HG02610 (cell line): ENCODE results near the gene CDH8.
"Not testable (repeated sequence)": the region's sequence is repeated elsewhere in the genome, so short reads cannot be mapped to it uniquely, and the experiment has no call there.

ENCODE experiments used
- ATAC-seq: cut with Tn5 transposase; IDR thresholded peaks from one replicate; pipeline ENCODE4 v1.9.1; 2021; ENCODE audit warnings: mild to moderate bottlenecking, moderate library complexity; ENCODE audit not compliant: unreplicated experiment

Gene CDH8

DNA sequence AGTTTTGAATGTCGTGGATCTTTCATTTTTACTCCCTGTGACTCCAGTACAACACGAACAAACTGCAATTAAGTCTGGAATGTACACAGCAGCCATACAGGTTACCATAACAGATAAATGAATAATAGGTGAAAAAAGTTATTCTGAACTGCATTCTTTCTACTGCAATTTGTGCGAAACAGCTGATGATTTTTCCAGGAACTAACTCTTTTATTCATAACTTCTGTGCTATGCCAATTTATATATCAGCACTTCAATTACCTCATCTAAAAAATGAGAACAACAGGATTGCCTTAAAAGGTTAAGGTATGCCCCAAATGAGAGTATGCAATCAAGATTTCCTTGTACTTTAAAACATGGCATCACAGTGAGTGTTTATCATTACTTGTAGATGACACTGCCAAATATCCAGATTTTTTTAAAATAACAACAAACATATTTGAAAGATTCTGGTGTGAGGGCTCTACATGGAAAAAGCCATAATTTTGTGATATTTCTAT lies 238.9 kb downstream of the CDH8 start:
- no peak for ATAC-seq

DNA sequence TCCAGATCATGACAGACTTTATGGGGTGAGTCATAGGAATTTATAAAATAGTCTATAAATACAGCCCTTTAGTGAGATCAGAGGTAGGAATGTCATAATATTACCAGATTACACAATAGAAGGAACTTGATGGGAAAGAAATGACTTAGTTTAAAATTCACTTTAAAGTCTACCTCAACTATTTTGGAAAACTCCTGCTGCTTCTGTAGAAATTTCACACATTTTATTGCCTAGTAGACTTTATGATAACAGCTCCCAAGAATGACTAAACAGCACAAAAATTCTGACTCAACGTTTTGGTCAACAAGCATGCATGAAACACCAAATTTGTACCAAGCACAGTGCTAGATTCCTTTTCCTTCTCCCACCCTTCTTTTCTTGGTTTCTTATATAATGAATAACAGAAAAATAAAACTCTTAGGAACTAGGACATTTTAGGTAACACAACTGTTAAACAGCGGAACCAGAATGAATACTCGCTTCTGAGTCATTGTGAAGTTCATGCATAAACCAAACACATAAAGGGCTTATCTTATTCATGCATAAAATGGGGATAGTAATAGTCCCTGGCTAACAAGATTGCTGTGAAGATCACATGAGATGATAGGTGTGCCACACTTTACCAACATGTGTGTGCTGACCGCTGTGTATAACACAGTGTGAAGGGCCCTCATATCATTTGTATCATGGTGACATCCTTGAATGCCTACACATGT lies 243.9 kb downstream of the CDH8 start:
- no peak for ATAC-seq

DNA sequence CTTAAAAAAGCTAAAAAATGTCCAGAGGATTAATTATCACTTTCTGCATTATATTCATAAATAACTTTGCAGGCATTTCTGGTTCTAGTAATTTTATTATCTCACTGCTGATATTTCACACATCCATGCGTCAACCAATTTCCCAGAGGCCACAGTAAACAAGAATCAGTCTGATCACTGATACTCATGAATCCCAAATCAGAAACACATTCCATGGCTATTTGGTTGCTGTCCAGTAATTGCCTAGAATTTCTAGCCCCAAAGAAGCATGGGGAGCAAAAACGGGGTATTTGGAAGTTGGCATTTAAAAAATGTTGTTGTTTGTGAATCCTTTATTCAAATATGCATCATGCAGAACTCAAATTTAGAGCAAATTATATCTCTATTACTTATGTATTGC lies 244.8 kb downstream of the CDH8 start:
- no peak for ATAC-seq

DNA sequence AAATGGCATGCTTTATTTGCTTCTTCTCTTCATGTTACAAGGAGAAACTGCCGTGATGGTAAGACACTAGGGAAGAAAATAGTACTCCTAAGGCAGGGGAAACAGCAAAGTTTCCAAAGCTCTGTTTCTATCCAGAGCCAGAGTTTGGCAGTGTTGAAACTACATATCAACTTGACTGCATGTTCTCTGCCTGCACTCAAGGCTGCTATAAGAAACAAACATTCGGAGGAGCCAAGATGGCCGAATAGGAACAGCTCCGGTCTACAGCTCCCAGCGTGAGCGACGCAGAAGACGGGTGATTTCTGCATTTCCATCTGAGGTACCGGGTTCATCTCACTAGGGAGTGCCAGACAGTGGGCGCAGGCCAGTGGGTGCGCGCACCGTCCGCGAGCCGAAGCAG lies 254.4 kb downstream of the CDH8 start:
- ATAC-seq = not testable (repeated sequence)

DNA sequence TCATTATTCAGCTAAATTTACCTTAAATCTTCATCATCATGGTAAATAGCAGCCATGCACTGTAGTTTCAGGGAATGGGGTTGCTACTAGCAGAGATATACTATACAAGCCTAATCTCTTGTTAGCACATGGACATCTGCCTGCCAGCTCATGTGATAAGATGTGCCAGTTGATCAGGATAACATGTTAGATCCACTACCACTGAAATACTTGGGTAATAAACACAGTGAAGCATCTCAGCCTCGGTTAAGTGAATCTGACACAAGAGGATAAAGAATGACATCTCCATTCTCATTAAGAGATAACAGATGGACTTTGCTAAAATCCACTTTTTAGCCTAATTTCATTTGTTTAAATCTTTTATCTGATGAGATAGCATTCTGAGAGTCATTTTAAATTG lies 256.1 kb downstream of the CDH8 start:
- no peak for ATAC-seq

DNA sequence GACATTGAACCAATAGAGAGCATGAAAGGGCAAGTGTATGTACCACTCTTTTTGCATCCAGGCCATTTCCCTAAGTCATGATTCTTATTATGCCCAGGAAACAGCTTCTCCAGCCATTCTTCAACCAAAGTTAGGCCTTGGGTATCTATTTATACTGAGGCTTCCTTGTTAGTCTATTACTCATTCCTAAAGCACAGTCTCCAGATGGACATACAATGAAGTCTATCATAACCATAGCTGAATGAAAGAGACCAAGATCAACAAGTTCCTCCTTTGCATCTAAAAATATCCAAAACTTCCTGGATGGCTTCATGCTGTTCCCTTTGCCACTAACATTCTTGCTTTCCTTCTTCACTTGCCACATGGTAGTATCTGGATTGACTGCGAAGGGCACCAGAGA lies 265.9 kb downstream of the CDH8 start:
- no peak for ATAC-seq

DNA sequence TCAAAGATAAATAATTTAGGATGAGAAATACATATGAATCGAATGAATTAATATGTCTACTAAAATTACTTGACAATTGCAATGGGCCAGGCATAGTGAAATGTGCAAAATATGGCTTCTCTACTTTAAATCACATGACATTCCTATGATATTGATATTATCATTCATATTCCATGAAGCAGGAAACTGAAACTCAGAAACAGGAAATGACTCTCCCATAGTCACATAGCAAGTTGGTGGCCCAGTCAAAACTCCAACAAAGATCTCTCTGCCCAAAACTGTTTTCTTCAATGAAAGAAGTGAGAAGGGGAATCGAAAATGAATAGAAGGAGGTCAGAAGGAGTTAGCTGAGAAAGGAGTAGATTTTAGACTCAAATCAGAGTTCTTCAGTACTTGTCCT lies 272.2 kb downstream of the CDH8 start:
- ATAC-seq = no peak

DNA sequence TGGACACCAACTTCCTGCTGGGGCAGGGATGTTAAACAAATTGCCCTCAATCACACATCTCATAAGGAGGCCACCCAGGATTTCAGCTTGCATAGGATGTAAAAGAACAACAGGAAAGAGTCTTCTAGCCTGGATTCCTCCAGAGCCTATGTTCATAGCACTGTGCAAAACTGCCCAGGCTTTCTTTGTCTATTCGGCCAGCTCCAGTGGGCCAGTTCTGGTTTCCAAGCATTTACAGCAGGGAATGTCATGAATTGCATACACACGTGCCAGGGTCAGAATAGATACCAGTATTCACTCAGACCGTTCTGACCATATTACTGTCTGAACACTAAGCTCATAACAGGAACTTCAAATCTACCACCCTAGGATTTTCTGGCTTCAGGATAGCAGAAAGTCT lies 273.2 kb downstream of the CDH8 start:
- ATAC-seq = no peak

DNA sequence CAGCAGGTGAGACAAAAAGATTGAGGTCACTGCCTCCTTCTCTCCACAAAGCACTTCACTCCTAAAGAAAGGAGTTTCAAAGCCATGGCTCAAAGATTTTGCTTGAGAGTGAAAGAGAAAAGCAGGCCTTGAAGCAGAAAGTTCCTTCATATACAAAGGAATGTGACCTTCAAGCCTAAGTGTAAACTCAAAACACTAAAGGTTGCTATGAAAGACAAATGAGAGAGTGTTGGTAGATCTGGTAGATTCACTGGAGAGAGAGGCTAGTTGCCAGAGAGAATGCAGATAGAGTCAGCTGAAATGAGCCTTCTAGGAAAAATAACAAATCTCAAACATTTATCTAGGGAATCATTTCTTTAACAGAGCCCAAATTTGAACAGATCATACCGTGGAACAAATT lies 305.2 kb downstream of the CDH8 start:
- no peak for ATAC-seq

DNA sequence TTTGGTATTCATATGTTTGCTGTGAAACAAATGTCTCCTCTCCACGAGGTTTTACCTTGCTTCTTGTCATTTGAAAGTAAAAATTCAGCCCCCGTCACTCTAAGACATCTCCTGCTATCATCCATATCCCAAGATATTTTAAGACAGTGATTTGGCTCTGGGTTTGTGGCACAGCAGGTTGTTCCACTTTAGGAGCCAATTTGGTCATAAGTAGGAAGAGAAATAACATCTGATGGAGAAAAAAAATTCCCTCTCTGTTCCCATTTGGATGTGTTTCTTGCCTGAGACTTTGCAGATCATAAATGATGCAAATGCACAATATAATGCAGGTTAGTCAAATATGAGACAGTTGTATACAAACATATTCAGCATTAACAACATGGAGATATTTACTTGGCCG lies 309.5 kb downstream of the CDH8 start:
- ATAC-seq = no peak

DNA sequence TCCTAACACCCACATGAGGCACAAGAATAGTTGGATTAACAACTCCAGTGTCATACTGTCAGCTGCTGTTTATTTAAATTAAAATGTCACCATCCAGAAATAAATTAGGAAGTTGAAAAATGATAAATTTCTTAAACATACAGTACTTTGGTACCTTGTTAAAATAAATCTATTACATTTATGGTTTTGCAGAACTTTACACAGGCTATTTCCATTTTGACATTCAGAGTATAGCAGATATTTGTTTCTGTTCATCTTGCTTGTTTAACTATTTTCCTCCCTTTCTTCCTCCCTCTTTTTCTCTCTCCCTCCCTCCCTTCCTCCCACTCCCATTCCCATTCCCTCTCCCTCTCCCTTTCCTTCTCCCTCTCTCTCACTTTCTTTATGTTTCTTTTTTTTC lies 310.1 kb downstream of the CDH8 start:
- ATAC-seq = no peak

DNA sequence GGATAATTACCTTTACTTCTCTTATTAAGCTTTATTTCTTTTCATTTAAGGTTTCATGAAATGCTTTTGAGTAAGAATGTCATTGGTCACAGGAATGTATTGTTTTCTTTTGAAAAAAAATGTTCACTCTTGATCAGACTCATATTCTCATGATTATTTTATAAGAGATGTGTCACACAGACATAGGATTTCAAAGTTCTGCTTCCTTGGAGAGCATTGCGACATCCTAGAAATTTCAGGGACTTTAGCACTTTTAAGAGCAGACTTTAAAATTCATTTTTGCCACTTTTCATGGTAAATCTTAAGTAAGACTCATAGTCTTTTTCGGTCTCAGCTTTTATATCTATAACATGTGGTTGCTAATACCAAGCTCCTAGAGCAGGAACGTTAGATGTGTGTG lies 314.7 kb downstream of the CDH8 start:
- no peak for ATAC-seq

DNA sequence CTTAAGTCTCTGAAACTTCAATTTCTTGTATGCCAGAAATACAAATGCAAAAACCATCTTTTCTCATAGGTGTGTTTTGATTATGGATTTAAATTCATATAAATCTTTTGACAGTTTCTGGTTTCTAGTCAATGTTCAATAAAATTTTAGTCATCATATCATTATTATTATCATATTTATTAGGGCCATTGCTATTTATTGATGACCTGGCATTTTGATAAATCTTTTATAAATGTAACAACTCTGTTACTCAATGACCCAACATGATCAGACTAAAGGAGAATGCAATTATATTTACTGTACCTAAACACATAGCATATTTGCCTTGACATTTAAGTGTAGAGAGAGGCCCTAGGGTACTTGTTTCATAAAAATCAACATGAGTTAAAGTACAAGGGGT lies 320.8 kb downstream of the CDH8 start:
- no peak for ATAC-seq

DNA sequence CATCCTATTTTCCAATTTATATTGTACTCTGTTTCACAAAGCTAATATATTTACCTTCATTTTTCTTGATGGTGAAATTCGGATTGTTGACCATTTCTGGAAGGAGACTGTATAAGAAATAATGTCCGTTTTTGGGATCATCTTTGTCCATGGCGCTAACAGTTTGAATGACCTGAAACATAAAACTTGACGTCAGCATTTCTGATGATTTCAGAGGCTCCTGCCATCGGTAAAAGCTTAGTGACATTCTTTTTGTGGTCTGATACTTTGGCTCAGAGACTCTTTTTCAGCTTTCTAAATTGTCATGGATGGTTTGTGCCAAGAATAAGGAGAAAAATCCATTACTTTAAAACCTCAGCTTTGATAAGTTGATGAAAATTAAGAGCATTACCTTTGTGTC lies 322.5 kb downstream of the CDH8 start:
- ATAC-seq = no peak

DNA sequence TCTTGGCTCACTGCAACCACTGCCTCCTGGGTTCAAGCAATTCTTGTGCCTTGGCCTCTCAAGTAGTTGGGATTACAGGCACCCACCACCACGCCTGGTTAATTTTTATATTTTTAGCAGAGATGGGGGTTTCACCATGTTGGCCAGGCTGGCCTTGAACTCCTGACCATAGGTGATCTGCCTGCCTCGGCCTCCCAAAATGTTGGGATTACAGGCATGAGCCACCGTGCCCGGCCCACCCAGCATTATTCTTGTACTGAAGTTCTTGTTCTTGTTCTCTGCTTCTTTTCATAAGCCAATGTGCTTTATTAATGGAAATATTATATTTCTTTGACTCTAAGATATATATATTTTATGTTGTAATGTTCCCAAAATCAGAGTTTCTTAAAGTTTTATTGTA lies 336.6 kb downstream of the CDH8 start:
- ATAC-seq = not testable (repeated sequence)

DNA sequence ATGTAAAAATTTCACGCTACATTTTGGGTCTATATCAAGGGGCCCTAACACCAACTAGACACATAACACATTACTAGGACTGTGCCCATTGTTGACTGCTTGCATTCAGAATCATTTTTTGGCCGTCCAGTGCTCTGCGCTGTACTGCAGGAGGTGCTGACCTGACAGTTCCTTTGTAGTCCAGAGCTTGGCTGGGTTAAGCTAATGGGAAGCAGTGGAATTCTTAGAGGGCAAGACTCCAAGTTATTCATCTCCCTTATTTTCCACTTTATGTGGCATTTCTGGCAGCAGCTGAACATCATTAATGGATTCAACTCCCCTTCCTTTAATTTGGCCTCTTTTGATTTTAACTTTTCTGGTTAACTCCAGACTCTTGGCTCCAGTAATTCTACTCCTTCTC lies 351.7 kb downstream of the CDH8 start:
- ATAC-seq = no peak

DNA sequence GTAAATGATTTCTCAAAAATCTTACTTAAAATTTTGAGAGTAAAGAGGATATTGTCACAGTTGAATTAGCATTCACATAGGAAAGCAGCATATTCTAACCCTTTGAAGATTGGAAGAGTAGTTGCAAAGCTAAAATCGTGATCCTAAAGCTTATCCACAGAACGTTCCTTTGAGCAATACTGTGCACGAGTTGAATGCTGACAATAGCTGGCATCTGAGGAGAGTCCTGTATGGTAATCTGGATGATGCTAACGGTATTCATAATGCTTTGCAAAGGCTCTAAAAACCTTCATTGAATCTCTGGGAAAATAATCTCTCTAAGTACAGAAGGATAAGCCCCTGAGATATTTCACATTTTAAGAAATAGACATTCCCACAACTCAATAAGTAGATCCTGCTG lies 354.6 kb downstream of the CDH8 start:
- no peak for ATAC-seq

DNA sequence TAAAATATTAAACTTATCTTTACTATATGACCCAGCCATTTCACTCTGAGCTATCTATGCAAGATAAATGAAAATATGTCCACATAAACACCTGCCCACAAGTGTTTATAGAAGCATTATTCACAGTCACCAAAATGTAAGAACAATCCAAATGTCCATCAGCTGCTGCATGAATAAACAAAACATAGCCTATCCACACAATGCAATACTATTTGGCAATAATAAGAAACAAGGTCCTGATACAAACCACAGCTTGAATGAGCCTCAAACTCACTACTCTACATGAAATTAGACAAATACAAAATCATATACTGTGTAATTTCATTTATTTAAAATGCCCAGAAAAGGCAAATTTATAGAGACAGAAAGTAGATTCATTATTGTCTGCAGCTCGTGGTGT lies 355.1 kb downstream of the CDH8 start:
- no peak for ATAC-seq

DNA sequence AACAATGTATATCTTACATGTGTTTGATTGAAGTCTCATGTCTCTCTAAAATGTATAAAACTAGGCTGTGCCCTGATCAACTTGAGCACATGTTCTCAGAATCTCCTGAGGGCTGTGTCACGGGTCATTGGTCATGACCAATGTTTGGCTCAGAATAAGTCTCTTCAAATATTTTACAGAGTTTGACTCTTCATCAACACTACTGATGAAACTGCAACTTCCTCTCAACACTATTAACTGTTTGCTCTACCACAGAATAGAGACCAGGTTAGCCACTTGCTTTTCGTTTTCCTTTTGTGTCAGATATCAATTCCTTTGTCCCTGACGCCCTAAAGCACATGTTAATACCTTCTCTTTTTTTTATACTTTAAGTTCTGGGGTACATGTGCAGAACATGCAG lies 358.1 kb downstream of the CDH8 start:
- ATAC-seq = no peak

DNA sequence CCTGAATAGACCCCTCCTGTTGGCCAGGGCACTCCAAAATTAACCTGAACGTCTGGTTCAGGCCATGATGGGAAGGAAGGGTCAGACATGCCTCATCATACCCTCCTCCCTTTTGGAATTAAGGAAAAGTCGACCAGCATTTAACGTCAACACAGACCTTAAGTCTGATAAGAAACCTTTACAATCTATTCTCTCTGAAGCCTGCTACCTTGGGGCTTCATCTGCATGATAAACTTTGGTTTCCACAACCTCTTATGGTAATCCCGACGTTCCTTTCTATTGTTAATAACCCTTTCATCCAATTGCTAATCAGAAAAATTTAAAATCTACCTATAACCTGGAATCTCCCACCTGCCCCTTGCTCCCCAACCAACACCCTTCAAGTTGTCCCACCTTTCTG lies 358.5 kb downstream of the CDH8 start:
- ATAC-seq = no peak

DNA sequence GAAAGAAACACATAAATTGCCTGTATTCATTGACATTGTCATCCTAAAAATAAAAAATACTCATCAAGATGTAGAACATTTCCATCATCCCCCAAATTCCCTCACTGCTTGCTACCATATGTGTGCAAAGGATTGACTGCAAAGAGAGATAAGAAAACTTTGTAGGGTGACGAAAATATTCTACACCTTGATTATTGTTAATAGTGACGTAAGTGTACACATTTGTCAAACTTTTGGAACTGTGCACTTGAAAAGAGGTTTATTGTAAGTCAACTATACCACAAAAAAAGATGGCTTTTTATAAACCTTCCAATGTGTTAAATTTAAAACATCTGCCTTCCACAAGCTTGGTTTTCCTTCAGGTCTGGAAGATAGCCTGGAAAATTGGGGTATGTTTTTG lies 359.5 kb downstream of the CDH8 start:
- no peak for ATAC-seq

DNA sequence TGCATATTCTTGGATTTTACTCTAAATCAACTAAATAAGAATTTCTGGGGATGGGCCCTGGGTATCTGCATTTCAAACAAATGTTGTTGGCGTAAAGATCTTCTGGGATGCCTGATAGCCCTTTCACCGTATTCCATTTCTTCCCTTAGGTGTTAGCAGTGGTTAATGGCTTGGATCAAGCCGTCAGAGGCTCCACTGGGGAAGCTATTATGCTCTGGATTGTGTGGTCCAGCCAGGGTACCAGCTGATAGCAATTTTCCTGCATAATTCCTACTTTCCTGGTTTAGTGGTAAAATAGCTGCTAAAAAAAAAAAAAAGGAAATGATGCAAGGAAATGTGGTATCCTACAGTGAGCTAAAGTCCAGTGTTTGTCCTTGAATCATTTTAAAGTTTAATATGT lies 365.1 kb downstream of the CDH8 start:
- no peak for ATAC-seq

DNA sequence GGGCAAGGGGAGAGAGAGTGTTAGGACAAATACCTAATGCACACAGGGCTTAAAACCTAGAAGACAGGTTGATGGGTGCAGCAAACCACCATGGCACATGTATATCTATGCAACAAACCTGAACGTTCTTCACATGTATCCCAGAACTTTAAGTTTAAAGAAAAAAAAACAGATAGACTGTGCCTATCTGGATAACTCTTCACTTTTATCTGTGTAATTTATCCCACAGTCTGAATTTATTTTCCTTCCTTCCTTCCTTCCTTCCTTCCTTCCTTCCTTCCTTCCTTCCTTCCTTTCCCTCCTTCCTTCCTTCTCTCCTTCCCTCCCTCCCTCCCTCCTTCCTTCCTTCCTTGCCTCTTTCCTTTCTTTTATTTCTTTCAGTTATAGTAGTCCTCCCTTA lies 370.7 kb downstream of the CDH8 start:
- ATAC-seq = no peak
